Raji (cell line): ENCODE measurements around the gene APBB2.

Experiments used
- POLR2A ChIP-seq: IDR thresholded peaks from 2 replicates; pipeline ENCODE4 v1.6.1; 2011; ENCODE audit warnings: low read depth, low read length, control low read depth; ENCODE audit not compliant: insufficient read depth

APBB2 gene

DNA sequence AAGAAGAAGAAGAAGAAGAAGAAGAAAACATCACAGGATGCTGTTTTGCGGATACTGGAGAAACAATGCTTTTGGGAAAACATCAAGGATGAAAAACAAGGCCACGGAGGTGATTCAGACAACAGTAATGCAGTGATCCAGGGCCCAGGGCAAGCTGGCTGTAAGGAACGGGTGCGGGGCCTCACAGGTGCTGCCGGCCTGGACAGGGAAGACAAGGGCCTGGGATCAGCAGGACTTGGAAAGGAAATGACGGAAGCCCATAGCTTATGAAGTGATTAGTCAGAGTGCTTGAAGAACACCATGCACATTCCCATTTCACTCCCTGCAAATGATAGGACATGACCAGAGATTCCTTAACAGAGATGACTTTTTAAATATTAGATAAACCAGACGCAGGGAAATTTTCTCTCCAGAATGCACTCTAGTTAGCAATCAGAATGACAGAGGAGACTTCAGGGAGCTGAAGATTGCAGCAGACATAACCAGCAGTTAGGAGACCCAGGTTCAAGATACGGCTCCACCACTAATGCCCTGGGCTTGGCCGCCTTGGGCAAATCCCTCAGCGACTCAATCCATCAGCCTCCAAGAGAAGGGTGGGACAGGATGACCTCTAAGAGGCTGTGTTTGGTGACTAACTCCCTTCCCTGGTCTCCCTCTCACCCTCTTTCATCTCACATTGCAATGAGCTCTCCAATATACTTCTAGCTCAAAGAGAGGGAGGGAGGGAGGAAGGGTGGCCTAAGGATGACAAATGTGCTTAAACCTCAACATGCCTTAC lies 54.1 kb downstream of the APBB2 start:
- TF ChIP-seq POLR2A, result no peak

DNA sequence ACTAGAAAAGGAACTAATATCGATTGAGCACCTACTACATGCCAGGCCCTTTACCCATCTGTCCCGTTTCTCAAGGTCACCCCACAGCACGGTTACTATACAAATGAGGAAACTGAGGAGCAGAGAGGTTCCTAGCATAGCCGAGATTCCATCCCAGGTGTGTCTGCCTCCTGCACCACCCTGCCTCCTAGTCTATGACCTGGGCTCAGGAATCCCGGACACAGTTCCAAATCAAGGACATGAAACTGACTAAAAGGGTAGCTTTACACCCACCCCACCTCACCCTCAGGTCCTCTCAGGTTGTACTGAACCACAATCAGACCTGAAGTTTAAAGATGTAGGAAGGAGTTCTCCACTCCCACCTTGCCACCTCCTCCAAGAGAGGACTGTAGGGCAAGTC lies 55.6 kb downstream of the APBB2 start:
- no peak for TF ChIP-seq POLR2A

DNA sequence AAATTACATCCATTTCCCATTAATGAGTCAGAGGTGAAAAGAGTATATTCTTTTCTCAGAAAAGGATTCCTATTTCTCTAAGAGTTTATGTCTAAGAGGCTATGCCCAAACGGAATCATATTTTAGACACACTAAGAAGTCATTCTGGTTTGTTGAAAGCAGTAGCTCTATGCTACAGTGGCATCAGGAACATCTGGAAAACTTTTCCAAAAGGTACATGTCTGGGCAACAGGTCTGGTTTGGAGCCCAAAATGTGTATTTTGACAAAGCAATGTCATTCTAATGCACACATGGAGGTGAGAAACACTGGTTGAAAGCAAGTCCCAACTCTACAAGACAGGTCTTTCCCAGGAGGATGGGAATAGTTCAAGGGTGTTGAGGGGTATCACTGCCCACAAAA lies 56.1 kb downstream of the APBB2 start:
- TF ChIP-seq POLR2A, result no peak

DNA sequence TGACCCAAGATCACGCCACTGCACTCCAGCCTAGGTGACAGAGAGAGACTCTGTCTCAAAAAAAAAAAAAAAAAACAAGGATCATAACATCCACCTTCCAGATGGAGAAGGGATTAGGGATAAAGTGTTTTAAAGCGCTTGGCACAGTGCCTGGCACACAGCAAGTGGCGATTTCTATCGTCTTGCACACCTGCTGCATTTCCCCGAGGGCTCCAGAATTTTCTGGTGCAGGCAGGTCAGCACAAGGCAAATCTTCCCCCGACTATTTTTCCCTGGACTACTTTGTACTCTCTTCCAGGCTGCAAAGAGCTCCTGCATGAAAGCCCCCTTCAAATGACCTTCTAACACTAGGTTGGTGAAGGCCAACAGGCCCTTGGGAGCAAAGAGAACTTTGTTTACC lies 57.3 kb downstream of the APBB2 start:
- TF ChIP-seq POLR2A, result no peak

DNA sequence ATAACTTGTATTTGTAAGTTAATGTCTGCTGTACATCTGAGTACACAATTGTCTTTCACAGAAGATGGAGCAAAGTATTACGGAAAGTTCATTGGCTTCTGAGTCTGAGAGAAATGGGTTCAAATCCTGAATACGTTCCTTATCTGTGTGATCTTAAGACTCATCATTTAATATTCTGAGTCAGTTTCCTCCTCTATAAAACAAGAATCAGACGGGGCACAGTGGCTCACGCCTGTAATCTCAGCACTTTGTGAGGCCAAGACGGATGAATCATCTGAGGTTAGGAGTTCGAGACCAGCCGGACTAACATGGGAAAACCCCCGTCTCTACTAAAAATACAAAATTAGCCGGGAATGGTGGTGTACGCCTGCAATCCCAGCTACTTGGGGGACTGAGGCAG lies 57.8 kb downstream of the APBB2 start:
- TF ChIP-seq POLR2A, result no peak

DNA sequence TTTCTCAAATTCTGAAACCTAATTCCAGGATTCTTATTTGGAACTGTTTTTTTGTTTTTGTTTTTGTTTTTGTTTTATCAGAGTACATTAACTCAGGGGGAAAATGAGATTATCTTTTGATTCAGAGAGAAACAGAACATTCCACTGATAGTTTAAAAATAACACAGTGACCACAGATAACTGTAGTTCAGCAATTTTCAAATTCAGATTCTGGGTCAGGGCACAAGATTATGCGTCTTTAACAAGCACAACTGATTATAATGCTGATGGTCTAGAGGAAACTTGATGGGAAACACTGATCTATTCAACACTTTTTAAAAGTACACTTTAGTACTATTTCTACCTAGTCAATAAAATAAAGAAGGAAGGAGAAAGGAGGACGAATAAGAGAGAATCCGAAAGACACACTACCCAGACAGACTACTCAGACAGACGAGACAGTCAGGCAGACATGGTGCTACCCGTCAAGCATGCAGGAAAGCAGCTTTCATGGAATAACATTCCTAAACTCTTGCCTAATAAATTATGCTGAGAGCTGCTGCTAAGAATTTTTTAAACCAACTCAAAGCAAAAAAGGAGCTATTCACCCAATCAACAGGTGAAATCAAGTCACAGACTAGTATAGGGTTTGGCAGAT lies 59.0 kb downstream of the APBB2 start:
- TF ChIP-seq POLR2A, result no peak

DNA sequence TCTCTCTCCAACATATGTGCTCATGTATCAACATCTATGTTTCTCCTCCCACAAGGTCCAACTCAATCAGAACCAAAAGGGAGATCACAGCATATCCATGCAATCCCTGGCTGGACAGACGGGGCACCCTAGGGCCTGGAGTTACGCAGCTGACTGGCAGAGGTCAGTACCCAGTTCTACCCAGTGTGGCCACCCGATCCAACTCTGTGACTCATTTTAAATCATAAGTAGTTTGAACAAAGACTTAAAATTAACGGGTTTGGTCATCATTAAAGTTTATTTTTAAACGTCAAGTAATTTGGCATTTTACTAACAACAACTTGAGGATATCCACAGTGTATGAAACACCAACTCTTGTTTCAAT lies 59.5 kb downstream of the APBB2 start:
- no peak for TF ChIP-seq POLR2A

DNA sequence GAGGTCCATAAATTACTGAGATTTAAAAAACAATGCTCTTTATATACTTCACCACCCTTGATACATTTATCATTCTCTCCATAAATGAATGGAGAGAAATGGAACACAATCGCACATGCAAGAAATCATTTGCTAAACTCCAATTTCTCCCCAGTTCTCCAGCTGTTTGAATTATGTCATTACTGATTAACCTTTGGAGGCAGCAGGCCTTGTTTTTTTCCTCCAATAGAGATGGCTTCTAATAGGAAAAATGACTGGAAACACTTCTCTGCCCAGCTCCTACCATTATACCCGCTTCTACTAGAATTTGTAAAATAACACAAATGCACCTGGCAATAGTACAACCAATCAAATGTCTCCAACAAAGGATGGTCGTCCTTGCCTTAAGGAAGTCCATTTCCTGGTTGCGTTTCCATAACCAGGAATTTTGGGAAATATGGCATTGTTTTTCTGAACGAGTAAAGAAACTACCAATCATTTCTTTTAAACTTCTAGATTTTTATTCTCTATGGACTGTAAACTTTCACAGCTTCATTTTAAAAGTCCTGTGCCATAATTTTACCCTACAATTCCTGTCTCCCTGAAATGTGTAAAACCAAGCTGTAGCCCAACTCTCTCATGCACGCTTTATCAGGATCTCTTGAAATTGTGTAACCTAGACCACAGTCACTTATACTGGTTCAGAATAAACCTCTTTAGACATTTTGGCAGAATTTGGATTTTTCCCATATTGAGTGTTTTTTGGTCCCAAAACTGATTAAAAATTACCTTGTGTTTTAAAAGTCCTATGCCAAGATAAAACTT lies 60.1 kb downstream of the APBB2 start:
- no peak for TF ChIP-seq POLR2A

DNA sequence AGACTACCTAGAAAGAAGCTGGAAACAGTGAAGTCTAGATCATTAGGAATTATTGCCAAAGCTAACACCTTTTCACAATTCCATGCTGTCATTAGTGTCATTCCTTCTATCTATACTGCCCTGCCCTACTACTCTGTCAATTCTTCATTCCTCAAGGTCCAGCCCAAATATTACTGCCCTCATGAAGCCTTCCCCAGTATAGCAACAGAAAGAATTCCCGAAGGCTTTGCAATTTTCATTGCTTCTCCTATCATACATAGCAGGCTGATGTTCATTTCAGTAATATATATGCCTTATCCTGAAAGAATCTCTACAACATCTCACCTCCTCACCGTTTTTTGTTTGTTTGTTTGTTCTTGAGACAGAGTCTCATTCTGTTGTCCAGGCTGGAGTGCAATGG lies 63.9 kb downstream of the APBB2 start:
- no peak for TF ChIP-seq POLR2A

DNA sequence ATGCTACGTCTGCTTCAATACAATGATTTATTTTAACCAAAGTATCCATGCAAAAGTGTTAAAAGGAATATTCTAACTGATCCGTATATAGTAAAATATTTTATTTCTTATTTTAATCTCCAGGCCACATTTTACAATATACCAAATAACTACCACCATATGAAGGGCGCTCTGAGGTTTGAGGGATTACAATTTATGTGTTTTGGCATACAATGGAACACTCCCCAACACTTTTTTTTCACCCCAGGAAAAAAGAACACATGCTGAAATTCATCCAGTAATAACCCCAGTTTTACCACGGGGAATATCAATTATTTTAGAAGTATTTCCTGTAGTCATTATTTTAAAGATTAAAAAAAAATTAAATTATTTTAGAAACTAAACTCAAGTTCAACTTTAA lies 65.4 kb downstream of the APBB2 start:
- TF ChIP-seq POLR2A, result no peak

DNA sequence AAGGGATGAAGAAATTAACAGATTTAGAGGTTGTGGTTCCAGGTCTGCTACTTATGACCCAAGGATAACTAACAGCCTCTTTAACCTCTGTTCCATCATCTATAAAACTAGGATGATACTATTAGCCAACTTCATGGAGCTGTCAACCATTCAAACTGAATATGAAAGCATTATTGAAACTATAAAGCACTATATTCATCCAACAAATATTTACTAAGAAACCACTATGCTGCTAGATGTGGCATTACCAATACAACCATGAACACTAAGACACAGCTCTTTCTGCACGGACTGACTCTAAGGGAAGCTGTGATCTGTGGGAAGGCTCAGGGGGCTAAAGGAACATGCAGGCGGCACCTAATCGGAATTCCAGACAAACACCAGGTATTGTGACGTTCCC lies 66.0 kb downstream of the APBB2 start:
- no peak for TF ChIP-seq POLR2A

DNA sequence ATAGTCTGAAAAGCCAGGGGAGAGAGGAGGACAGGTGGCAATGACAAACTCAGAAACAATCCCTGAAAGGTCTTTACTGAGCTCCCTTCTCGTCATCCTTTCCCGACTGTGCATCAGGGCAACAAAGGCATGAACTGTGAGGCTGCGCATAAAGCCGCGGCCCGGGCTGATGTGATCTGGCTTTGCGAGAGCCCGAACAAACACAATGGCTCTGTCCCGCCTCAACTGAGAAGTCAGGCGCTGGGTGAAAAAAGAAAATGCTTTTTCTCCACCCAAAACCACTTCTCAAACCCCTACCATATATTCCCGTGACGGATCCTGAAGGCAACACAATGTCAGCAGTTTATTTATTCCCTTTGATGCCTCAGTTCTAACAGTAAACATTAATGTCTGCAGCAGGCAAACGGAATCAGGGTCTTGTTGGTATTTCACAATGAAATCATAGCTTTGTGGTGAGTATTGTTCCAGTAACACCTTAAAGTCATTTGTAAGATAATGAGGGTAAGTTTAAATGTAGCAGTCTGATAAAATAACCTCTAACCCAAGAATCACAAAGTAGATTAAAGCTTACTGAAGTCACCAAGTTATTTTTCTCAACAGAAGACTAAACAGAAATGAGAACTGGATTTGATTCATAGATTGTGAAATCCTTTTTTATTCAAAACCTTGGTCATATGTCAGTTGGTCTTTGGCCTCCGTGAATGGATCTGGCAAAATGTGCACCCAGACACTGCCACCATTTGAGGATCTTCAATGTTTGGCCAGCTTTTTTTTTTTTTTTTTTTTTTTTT lies 67.4 kb downstream of the APBB2 start:
- TF ChIP-seq POLR2A, result no peak

DNA sequence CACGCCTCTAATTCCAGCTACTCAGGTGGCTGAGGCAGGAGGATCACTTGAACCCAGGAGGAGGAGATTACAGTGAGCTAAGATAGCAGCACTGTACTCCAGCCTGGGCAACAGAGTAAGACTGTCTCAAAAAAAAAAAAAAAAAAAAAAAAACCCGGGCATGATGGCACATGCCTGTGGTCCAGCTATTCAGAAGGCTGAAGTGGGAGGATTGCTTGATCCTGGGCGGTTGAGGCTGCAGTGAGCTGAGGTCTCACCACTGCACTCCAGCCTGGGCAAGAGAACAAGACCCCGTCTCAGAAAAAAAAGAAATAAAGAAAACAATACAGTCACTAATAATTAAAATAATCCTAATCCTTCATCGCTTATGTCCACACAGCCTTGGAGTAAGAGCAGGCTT lies 68.1 kb downstream of the APBB2 start:
- TF ChIP-seq POLR2A, result no peak

DNA sequence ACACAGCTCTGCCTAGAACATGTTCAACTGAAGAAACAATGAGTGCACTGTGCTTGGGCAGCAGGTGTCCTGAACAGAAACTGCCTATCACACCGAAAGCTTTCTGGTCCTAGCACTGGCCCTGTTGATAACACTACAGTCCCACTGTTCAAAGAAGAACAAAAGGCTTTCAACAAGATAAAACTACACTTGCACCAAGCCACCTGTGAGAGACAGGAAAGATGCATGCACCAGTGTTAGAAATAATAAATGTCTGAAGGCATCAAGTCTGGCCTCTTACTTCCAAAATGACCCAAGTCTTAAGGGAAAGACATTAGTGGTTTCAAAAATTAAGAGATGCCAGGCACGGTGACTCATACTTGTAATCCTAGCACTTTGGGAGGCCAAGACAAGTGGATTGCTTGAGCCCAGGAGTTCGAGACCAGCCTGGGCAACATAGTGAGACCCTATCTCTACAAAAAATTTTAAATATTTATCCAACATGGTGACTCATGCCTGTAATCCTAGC lies 68.7 kb downstream of the APBB2 start:
- TF ChIP-seq POLR2A, result no peak

DNA sequence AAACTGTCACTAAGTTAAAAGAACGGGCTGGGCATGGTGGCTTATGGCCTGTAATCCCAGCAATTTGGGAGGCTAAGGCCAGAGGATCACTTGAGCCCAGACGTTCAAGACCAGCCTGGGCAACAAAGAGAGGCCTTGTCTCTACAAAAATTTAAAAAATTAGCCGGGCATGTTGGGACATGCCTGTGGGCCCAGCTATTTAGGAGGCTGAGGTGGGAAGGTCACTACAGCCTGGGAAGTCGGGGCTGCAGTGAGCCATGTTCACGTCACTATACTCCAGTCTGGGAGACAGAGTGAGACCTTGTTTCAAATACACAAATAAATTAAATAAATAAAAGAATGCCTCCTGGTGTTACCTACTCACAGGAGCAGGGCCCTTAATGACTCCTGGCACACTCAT lies 69.5 kb downstream of the APBB2 start:
- no peak for TF ChIP-seq POLR2A
